Measurements from ENCODE around the gene DHRS7B. TPM values are rescaled to one million over a fixed set of nuclear protein-coding genes. Genes with fewer than 3 reads are reported as not detected.
"Not testable (repeated sequence)": the region's sequence is repeated elsewhere in the genome, so short reads cannot be mapped to it uniquely, and the experiment has no call there.

DHRS7B gene
- total and polyA plus RNA-seq, 10 donors = 13.3 to 31.3 (median 18.7) TPM

GRCh38 chr17:21143695-21144094 lies 16.9 kb downstream of the DHRS7B start:
- peaks cover 0 to 9% (median 3%) of the 10 kb centered on the region in 8 donors for H3K9me3 ChIP-seq
- no peaks in the 10 kb centered on the region for H3K27me3 ChIP-seq (replicated peaks in 1 of 7)
- H3K27ac ChIP-seq = peak overlapping the region in 5 of 8 donors; percentile 11 to 84 (median 36)
- peaks cover 0 to 67% (median 17%) of the 10 kb centered on the region in 6 donors for H3K4me1 ChIP-seq
- H3K4me3 ChIP-seq = no peak overlapping the region
- peaks cover 0 to 17% (median 3%) of the 10 kb centered on the region in 6 donors for H3K36me3 ChIP-seq
- no peak for TF ChIP-seq CTCF (IDR thresholded peaks at IDR 0.05 in 8 of 11, conservative IDR thresholded peaks at IDR 0.05 in 3 of 11)
- no peak for TF ChIP-seq POLR2A (IDR thresholded peaks at IDR 0.05)
- no peak for TF ChIP-seq POLR2AphosphoS5 (IDR thresholded peaks at IDR 0.05)
- intact Hi-C loops (cut with DNase I; ENCODE audit: low total_unique reads) = no loop called here
- no peak for DNase-seq
- 56 to 86% (median 61%) methylated on average over 3 of the region's 3 CpGs for WGBS, 5 donors

- H3K4me3 ChIP-seq; H3K27me3 ChIP-seq (replicated peaks in 1 of 7); DNase-seq; intact Hi-C loops (cut with DNase I; ENCODE audit: low total_unique reads): not testable (repeated sequence)
- peaks cover 0 to 13% (median 8%) of the 10 kb centered on the region in 8 donors for H3K9me3 ChIP-seq
- peaks cover 0 to 17% (median 3%) of the 10 kb centered on the region in 6 donors for H3K36me3 ChIP-seq
- peak overlapping the region in 5 of 8 donors; percentile 11 to 84 (median 36) for H3K27ac ChIP-seq
- 72 to 95% (median 92%) methylated on average over 3 of the region's 3 CpGs for WGBS, 5 donors
- peaks cover 0 to 68% (median 17%) of the 10 kb centered on the region in 6 donors for H3K4me1 ChIP-seq
Measured at GRCh38 chr17:21144299-21144698, 17.5 kb downstream of the DHRS7B start.

GRCh38 chr17:21146362-21147015 lies 19.7 kb downstream of the DHRS7B start:
- no peak for DNase-seq
- Histone ChIP-seq H3K4me1 (peaks cover 0 to 63% (median 13%) of the 10 kb centered on the region in 6 donors), H3K27ac (peak overlapping the region in 7 of 8 donors; percentile 12 to 84 (median 63)), H3K36me3 (peaks cover 0 to 17% (median 3%) of the 10 kb centered on the region in 6 donors), H3K9me3 (peaks cover 0 to 17% (median 8%) of the 10 kb centered on the region in 8 donors), H3K4me3 (no peak overlapping the region), H3K27me3 (replicated peaks in 1 of 7) (no peaks in the 10 kb centered on the region)
- intact Hi-C loops (cut with DNase I; ENCODE audit: low total_unique reads) = no loop called here
- 48 to 72% (median 62%) methylated on average over 3 of the region's 3 CpGs for whole genome bisulfite sequencing, 5 donors
- no peak for TF ChIP-seq CTCF (IDR thresholded peaks at IDR 0.05 in 8 of 11, conservative IDR thresholded peaks at IDR 0.05 in 3 of 11)
- TF ChIP-seq POLR2AphosphoS5 (IDR thresholded peaks at IDR 0.05) = no peak
- TF ChIP-seq POLR2A (IDR thresholded peaks at IDR 0.05) = no peak

GRCh38 chr17:21149621-21150020 lies 22.9 kb downstream of the DHRS7B start:
- Histone ChIP-seq H3K36me3 (peaks cover 0 to 7% (median 0%) of the 10 kb centered on the region in 6 donors), H3K9me3 (peaks cover 0 to 26% (median 12%) of the 10 kb centered on the region in 8 donors), H3K4me1 (peaks cover 0 to 51% (median 9%) of the 10 kb centered on the region in 6 donors), H3K4me3 (no peak overlapping the region), H3K27ac (peak overlapping the region in 6 of 8 donors; percentile 9 to 84 (median 22)), H3K27me3 (replicated peaks in 1 of 7) (no peaks in the 10 kb centered on the region)
- 36 to 49% (median 43%) methylated on average over 1 of the region's 1 CpG for WGBS, 5 donors
- no peak for DNase-seq
- intact Hi-C loops (cut with DNase I; ENCODE audit: low total_unique reads) = no loop called here
- TF ChIP-seq POLR2AphosphoS5 (IDR thresholded peaks at IDR 0.05) (no peak), CTCF (IDR thresholded peaks at IDR 0.05 in 8 of 11, conservative IDR thresholded peaks at IDR 0.05 in 3 of 11) (no peak), POLR2A (IDR thresholded peaks at IDR 0.05) (no peak)

Data from spleen (tissue), 11 donors.